ENCODE data around the gene LDLRAD3. TPM values are rescaled to one million over a fixed set of nuclear protein-coding genes. Genes with fewer than 3 reads are reported as not detected.

Gene LDLRAD3
- total RNA-seq, 2 experiments from 2014 or later: 0.22 to 0.59 TPM

- Mint-ChIP-seq H3K27ac (no peak overlapping the region), H3K4me3 (no peak overlapping the region), H3K9me3 (no peaks in the 10 kb centered on the region), H3K27me3 (peaks cover 16% of the 10 kb centered on the region), H3K36me3 (ENCODE audit: low read depth) (no peaks in the 10 kb centered on the region), H3K4me1 (ENCODE audit: low read depth) (peaks cover 3% of the 10 kb centered on the region)
- POLR2A ChIA-PET: no interaction called here
- no peak for DNase-seq
- no peak for ATAC-seq
- CTCF ChIA-PET: interaction anchor here (1.4 kb wide), 1 partner anchor 110 kb away, joined by 3 read pairs; no protein-coding TSS in a partner anchor
- no peak for TF ChIP-seq CTCF (IDR thresholded peaks at IDR 0.05)
- intact Hi-C loops (cut with micrococcal nuclease): no loop called here
Measured at GRCh38 chr11:35932681-35933319, 11.1 kb upstream of the LDLRAD3 start.

- H3K27ac Mint-ChIP-seq: no peak overlapping the region
- POLR2A ChIA-PET: no interaction called here
- ATAC-seq: no peak
- DNase-seq: no peak
- H3K27me3 Mint-ChIP-seq: peaks cover 16% of the 10 kb centered on the region
- no peaks in the 10 kb centered on the region for H3K9me3 Mint-ChIP-seq
- TF ChIP-seq CTCF (IDR thresholded peaks at IDR 0.05): no peak
- CTCF ChIA-PET: interaction anchor here (1.4 kb wide), 1 partner anchor 111 kb away, joined by 3 read pairs; no protein-coding TSS in a partner anchor
- intact Hi-C loops (cut with micrococcal nuclease): no loop called here
- no peak overlapping the region for H3K4me3 Mint-ChIP-seq
- peaks cover 3% of the 10 kb centered on the region for H3K4me1 Mint-ChIP-seq (ENCODE audit: low read depth)
- no peaks in the 10 kb centered on the region for H3K36me3 Mint-ChIP-seq (ENCODE audit: low read depth)
Measured at GRCh38 chr11:35933320-35933871, 10.5 kb upstream of the LDLRAD3 start.

- ChIA-PET POLR2A (no interaction called here), CTCF (no interaction called here)
- DNase-seq: no peak
- Mint-ChIP-seq H3K27ac (no peak overlapping the region), H3K27me3 (peaks cover 17% of the 10 kb centered on the region), H3K9me3 (no peaks in the 10 kb centered on the region), H3K36me3 (ENCODE audit: low read depth) (no peaks in the 10 kb centered on the region), H3K4me1 (ENCODE audit: low read depth) (peaks cover 3% of the 10 kb centered on the region), H3K4me3 (no peak overlapping the region)
- intact Hi-C loops (cut with micrococcal nuclease): no loop called here
- no peak for ATAC-seq
- no peak for TF ChIP-seq CTCF (IDR thresholded peaks at IDR 0.05)
Measured at GRCh38 chr11:35934271-35934670, 9.6 kb upstream of the LDLRAD3 start.

- peaks cover 18% of the 10 kb centered on the region for H3K27me3 Mint-ChIP-seq
- CTCF ChIA-PET: no interaction called here
- no peaks in the 10 kb centered on the region for H3K36me3 Mint-ChIP-seq (ENCODE audit: low read depth)
- no peaks in the 10 kb centered on the region for H3K9me3 Mint-ChIP-seq
- no peak overlapping the region for H3K4me3 Mint-ChIP-seq
- intact Hi-C loops (cut with micrococcal nuclease): no loop called here
- TF ChIP-seq CTCF (IDR thresholded peaks at IDR 0.05): no peak
- no peak for ATAC-seq
- no peak for DNase-seq
- peaks cover 3% of the 10 kb centered on the region for H3K4me1 Mint-ChIP-seq (ENCODE audit: low read depth)
- POLR2A ChIA-PET: no interaction called here
- no peak overlapping the region for H3K27ac Mint-ChIP-seq
Measured at GRCh38 chr11:35934981-35935380, 8.9 kb upstream of the LDLRAD3 start.

- Mint-ChIP-seq H3K4me1 (ENCODE audit: low read depth) (peaks cover 3% of the 10 kb centered on the region), H3K36me3 (ENCODE audit: low read depth) (no peaks in the 10 kb centered on the region), H3K4me3 (no peak overlapping the region), H3K9me3 (no peaks in the 10 kb centered on the region), H3K27ac (no peak overlapping the region), H3K27me3 (peaks cover 19% of the 10 kb centered on the region)
- intact Hi-C loops (cut with micrococcal nuclease): no loop called here
- no peak for ATAC-seq
- POLR2A ChIA-PET: no interaction called here
- no peak for DNase-seq
- no peak for TF ChIP-seq CTCF (IDR thresholded peaks at IDR 0.05)
- CTCF ChIA-PET: no interaction called here
Measured at GRCh38 chr11:35935390-35935789, 8.5 kb upstream of the LDLRAD3 start.

Data from activated CD8-positive, alpha-beta T cell treated with anti-CD3 and anti-CD28 coated beads for 36 hours (primary cell).